Measurements from ENCODE around the gene BMP15. TPM values are rescaled to one million over a fixed set of nuclear protein-coding genes. Genes with fewer than 3 reads are reported as not detected.

Gene BMP15
- total RNA-seq, 1 donor from 2014 or later, result not detected

DNA sequence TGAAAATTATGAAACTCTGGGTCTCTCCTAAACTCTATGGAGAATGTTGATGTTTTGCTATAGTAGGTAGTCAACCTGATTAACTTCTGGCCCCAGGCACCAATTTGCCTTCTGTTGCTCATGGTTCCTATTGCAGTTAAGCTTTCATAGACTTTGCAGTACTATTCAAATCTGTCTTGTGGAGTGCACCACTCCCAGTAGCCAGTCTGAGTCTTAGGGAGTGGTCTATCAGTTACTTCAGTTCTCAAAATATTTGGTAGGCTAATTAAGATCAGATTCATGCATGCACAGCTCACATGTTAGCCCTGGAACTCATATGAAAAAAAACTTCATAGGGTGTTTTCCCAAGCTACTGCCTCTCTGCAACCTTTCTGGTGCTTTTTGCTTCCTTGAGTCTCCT is 53.3 kb downstream of the BMP15 start:
- DNase-seq (no peak), ATAC-seq (ENCODE audit: poor library complexity) (no peak)
- intact Hi-C loops (cut with DNase I), result no loop called here

Other genes starting within 250 kb of the BMP15 start
- gene SHROOM4, start 96.5 kb upstream of the BMP15 start, total RNA-seq, result 9.4 TPM